Hematopoietic multipotent progenitor cell treated with erythropoietin and hydrocortisone succinate and interleukin-3 and kit ligand, for 4 days (in vitro differentiated cells): Measurements from ENCODE around the gene RBM27.
"Not testable (repeated sequence)": the region's sequence is repeated elsewhere in the genome, so short reads cannot be mapped to it uniquely, and the experiment has no call there.

Experiments used
- DNase-seq: peaks from one replicate; pipeline ENCODE4 v3.0.0-alpha.2; 2015

RBM27 gene

GRCh38 chr5:146209714-146210113 lies 6.3 kb downstream of the RBM27 start:
- no peak for DNase-seq

DNA sequence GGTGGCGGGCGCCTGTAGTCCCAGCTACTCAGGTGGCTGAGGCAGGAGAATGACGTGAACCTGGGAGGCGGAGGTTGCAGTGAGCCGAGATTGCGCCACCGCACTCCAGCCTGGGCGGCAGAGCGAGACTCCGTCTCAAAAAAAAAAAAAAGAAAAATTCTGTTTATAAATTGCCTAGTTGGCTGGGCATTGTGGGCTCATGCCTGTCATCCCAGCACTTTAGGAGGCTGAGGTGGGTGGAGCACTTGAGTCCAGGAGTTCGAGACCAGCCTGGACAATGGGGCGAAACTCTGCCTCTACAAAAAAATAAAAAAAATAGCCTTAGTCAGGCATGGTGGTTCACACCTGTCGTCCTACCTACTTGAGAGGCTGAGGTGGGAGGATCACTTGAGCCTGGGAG lies 7.4 kb downstream of the RBM27 start:
- DNase-seq = not testable (repeated sequence)

DNA sequence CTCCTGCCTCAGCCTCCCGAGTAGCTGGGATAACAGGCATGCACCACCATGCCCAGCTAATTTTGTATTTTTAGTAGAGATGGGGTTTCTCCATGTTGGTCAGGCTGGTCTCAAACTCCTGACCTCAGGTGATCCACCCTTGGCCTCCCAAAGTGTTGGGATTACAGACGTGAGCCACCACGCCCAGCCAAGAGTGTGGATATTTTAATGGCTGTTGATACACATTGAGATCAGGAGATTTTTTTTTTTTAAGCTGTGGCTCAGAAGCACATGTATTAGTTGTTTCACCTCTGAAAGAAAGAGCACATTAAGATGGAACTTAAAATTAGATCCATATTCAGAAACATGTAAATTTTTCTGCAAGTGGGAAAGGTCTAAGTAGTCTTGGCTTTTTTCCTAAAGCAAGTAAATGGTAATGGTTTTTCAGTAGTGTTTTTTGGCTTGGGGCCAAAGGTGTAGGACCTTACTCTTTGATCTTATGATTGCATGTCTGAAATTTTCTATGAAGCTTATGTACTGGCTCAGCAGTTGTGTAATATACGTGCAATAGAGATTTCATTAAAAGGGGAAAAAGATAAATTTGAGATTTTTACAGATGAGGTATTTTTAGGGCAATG lies 9.9 kb downstream of the RBM27 start:
- peak; percentile 61 for DNase-seq

DNA sequence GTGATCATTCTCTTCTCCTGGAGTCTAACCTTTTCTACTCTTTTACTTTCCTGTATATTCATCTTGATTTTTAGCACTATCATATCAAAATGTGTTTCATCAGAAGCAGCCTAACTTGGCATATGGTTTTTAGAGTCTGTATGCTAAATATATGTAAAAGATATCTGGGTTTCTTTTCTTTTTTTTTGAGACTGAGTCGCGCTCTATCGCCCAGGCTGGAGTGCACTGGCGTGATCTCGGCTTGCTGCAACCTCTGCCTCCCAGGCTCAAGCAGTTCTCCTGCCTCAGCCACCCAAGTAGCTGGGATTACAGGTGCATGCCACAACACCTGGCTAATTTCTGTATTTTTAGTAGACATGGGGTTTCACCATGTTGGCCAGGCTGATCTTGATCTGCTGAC lies 11.5 kb downstream of the RBM27 start:
- not testable (repeated sequence) for DNase-seq

DNA sequence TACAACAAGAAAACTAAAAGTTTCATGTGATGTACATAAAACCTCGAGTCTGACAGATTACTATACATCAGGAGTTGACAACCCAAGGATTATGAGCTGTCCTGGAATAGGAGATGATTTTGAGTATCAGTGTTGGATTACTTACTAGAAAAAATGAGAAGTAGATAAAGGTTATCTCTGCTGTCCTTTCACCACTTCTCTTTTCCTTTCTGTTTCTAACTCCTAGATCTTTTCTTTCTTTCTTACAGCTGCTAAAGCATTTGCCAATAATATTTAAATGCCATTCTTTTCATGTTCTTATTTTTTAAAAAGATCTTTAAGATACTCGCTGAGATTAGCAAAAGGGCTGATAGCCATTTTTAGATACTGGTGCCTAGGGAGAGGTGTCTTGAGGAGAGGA lies 14.8 kb downstream of the RBM27 start:
- peak; percentile 52 for DNase-seq

DNA sequence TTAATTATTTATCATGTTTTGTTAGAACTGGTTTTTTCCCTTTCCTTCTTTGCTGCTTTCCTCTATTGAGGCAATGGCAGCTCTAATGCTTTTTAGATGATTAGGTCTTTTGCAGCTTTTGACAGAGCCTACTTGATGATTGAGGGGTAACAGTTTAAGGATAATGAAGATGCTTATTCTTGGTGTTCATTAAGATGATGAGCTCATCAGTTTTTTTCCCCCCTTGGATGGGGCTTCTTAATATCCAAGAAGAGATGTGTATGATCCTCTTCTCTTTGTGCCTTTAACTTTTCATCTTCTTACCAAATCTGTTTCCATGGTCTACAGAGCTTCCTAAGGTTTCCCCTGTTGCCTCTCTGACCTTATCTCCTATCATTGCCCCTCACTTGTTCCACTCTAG lies 15.8 kb downstream of the RBM27 start:
- no peak for DNase-seq

- peak; percentile 44 for DNase-seq
Measured at GRCh38 chr5:146221234-146221633, 17.8 kb downstream of the RBM27 start.

GRCh38 chr5:146222005-146222404 lies 18.6 kb downstream of the RBM27 start:
- no peak for DNase-seq

GRCh38 chr5:146223179-146223578 lies 19.8 kb downstream of the RBM27 start:
- DNase-seq = no peak

DNA sequence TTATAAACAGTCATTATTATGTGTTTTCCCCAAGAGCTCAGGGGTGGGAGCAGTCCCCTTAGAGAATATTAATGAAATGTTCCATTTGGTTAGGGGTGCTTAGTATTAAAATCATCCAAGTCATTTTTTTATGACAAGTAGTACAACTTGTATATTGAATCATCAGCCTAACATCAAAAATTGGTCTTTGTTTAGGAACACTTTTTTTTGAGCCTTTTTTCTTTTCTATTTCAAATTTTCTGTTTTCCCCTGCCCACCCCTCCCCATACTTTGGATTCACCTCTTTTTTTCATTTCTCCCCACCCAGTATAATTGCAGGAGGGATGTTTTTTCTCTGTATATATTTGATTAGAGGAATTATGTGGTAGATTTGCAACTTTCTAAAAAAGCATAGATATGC lies 25.8 kb downstream of the RBM27 start:
- DNase-seq = no peak

DNA sequence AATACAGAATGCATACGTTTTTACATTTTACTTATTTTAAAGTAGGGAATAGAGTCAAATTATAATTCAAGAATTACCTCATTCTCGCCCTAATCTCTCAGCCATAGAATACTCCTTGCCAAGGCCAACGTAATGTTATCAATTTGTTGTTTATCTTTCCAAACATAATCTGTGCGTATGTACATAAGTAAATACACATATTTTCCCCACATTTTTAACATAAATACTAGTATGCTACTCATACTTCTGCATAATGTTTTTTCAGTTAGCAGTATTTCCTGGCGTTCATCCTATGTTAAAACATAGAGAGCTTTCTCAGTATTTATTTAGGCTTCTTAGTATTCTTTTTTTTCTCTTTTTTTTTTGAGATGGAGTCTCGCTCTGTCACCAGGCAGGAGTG lies 28.8 kb downstream of the RBM27 start:
- no peak for DNase-seq

DNA sequence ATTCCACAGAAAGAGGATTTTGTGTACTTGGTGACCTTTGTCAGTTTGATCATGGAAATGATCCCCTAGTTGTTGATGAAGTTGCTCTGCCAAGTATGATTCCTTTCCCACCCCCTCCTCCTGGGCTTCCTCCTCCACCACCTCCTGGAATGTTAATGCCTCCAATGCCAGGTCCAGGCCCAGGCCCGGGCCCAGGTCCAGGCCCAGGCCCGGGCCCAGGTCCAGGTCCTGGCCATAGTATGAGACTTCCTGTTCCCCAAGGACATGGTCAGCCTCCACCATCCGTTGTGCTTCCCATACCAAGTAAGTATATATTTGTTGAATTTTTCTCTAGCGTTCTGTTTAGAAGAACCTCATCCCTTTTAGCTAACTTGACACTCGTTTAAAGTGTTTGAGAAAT lies 30.0 kb downstream of the RBM27 start:
- DNase-seq = no peak

DNA sequence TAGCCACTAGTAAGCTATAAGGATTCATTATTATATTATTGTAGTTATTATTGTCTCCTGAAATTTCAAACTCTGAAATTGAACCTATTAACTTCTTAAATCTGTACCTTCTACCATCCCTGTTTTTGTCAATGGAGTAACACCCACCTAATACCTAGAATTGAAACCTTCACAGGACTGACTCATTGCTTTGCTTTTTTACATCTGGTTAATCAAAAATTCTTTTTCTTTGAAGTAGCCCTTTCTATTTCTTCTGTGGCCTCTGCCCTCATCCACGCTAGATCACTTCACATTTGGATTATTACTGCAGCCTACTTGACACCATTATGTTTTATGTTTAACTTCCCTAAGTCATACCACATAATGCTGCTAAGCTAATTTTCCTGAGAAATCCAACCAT lies 35.6 kb downstream of the RBM27 start:
- no peak for DNase-seq

GRCh38 chr5:146240951-146241350 lies 37.5 kb downstream of the RBM27 start:
- no peak for DNase-seq

GRCh38 chr5:146243247-146243646 lies 39.8 kb downstream of the RBM27 start:
- DNase-seq = no peak

DNA sequence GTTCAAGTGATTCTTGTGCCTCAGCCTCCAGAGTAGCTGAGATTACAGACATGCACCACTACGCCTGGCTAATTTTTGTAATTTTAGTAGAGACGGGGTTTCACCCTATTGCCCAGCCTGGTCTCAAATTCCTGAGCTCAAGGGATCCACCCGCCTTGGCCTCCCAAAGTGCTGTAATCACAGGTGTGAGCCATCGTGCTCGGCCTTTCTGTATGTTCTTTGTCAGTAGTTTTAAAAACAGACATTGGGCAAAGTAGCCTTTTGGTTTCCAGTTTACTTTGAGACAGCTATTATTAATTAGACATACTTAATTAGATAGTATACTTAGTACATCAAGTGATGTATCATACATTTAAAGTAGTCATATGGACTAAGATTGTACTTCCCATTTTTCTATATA lies 45.2 kb downstream of the RBM27 start:
- no peak for DNase-seq

DNA sequence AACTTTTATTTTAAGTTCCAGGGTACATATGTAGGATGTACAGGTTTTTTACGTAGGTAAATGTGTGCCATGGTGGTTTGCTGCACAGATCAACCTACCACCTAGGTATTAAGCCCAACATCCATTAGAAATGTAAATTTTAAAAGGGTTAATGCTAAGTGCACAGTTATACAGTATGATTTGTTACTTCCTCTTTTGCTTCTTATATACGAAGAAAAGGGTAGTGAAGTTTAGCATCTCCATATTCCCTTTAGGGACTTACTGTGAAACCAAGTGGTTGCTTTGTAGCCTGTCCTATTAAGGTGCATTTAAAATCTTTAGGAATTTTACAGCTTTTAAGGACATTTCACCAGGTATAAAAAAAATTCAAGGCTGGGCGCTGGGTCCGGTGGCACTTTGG lies 46.4 kb downstream of the RBM27 start:
- DNase-seq = peak; percentile 48
